Thoracic aorta (tissue), 2 donors: ENCODE data around the gene RPS3. TPM values are rescaled to one million over a fixed set of nuclear protein-coding genes. Genes with fewer than 3 reads are reported as not detected.

Experiments
- ATAC-seq: fragments of 150-250 bp; one replicate; pipeline ENCODE4 v1.8.0; 2017; ENCODE audit warnings: low read depth; ENCODE audit not compliant: insufficient number of reproducible peaks, low FRiP score
- DNase-seq: peaks from one replicate; pipeline ENCODE4 v3.0.0-alpha.2; 2020; ENCODE audit warnings: low spot score
- H3K27ac ChIP-seq, 2 donors: fragments of 200-600 bp; sonication (generic); 1 replicate in 1 of 2; 2 replicates in 1 of 2; pipeline ENCODE4 v1.5.1; 2016; ENCODE audit warnings: mild to moderate bottlenecking in 2 of 2, moderate library complexity in 2 of 2
- H3K27me3 ChIP-seq: fragments of 200-600 bp; sonication (generic); replicated peaks from 2 replicates; pipeline ENCODE4 v1.6.0; 2016; ENCODE audit warnings: mild to moderate bottlenecking; ENCODE audit not compliant: insufficient read depth
- H3K36me3 ChIP-seq: fragments of 200-600 bp; sonication (generic); one replicate; pipeline ENCODE4 v1.5.1; 2016
- H3K4me1 ChIP-seq, 2 donors: fragments of 200-600 bp; sonication (generic); 1 replicate in 1 of 2; 2 replicates in 1 of 2; pipeline versions ENCODE4 v1.5.1 to v1.6.0; 2016; ENCODE audit warnings: low read depth in 2 of 2, mild to moderate bottlenecking in 1 of 2; ENCODE audit not compliant: control insufficient read depth in 1 of 2
- H3K4me3 ChIP-seq: fragments of 200-600 bp; sonication (generic); 2 replicates; pipeline ENCODE4 v1.5.1; 2016; ENCODE audit warnings: mild to moderate bottlenecking
- H3K9me3 ChIP-seq: fragments of 200-600 bp; sonication (generic); 2 replicates; pipeline ENCODE4 v1.5.1; 2016
- CTCF ChIP-seq: fragments of 200-600 bp; sonication (generic); IDR thresholded peaks from one replicate; pipeline ENCODE4 v1.5.1; 2019; ENCODE audit warnings: antibody characterized with exemption
- total RNA-seq, 2 donors: library from RNA; depleted of rRNA; stranded (reverse); fragments of >200 nt; gene quantifications; one replicate each; pipeline versions ENCODE4 v1.1.0 to v1.2.3, GENCODE V29; 2016

The RPS3 gene
- total RNA-seq, 2 donors from 2014 or later = 560 to 708 TPM

- ATAC-seq (no peak), DNase-seq (no peak)
- peaks cover 11 to 17% of the 10 kb centered on the region in 2 donors for H3K4me1 ChIP-seq
- H3K36me3 ChIP-seq = peaks cover 4% of the 10 kb centered on the region
- TF ChIP-seq CTCF = no peak
- H3K9me3 ChIP-seq = no peaks in the 10 kb centered on the region
- no peaks in the 10 kb centered on the region for H3K27me3 ChIP-seq
- peak overlapping the region in 1 of 2 donors; percentile 15 for H3K27ac ChIP-seq
- no peak overlapping the region for H3K4me3 ChIP-seq
Measured at GRCh38 chr11:75413864-75414263, 14.5 kb downstream of the RPS3 start.

GRCh38 chr11:75420224-75421034, 21.1 kb downstream of the RPS3 start:
- Histone ChIP-seq H3K27me3 (no peaks in the 10 kb centered on the region), H3K4me1 (peaks cover 17 to 24% of the 10 kb centered on the region in 2 donors), H3K36me3 (no peaks in the 10 kb centered on the region), H3K9me3 (no peaks in the 10 kb centered on the region), H3K27ac (peak overlapping the region; percentile 86 to 97), H3K4me3 (no peak overlapping the region)
- ATAC-seq (no peak), DNase-seq (no peak)
- no peak for TF ChIP-seq CTCF

- DNase-seq (no peak), ATAC-seq (no peak)
- no peak overlapping the region for H3K4me3 ChIP-seq
- H3K4me1 ChIP-seq = peaks cover 17 to 24% of the 10 kb centered on the region in 2 donors
- no peaks in the 10 kb centered on the region for H3K9me3 ChIP-seq
- peak overlapping the region; percentile 13 to 97 for H3K27ac ChIP-seq
- H3K36me3 ChIP-seq = no peaks in the 10 kb centered on the region
- no peak for TF ChIP-seq CTCF
- no peaks in the 10 kb centered on the region for H3K27me3 ChIP-seq
Measured at GRCh38 chr11:75421035-75421602, 21.8 kb downstream of the RPS3 start.

GRCh38 chr11:75421902-75422247, 22.6 kb downstream of the RPS3 start:
- TF ChIP-seq CTCF = no peak
- H3K27me3 ChIP-seq = no peaks in the 10 kb centered on the region
- peak overlapping the region; percentile 13 to 97 for H3K27ac ChIP-seq
- ATAC-seq (no peak), DNase-seq (no peak)
- H3K4me3 ChIP-seq = no peak overlapping the region
- peaks cover 17 to 24% of the 10 kb centered on the region in 2 donors for H3K4me1 ChIP-seq
- no peaks in the 10 kb centered on the region for H3K36me3 ChIP-seq
- H3K9me3 ChIP-seq = no peaks in the 10 kb centered on the region

- no peak for TF ChIP-seq CTCF
- DNase-seq (no peak), ATAC-seq (no peak)
- H3K27ac ChIP-seq = peak overlapping the region; percentile 1 to 97
- no peaks in the 10 kb centered on the region for H3K9me3 ChIP-seq
- H3K4me3 ChIP-seq = no peak overlapping the region
- peaks cover 16 to 24% of the 10 kb centered on the region in 2 donors for H3K4me1 ChIP-seq
- H3K27me3 ChIP-seq = no peaks in the 10 kb centered on the region
- no peaks in the 10 kb centered on the region for H3K36me3 ChIP-seq
Measured at GRCh38 chr11:75422248-75423231, 23.2 kb downstream of the RPS3 start.
